Raji (cell line): ENCODE results near the gene MFAP4.

Source experiments
- POLR2A ChIP-seq: IDR thresholded peaks from 2 replicates; pipeline ENCODE4 v1.6.1; 2011; ENCODE audit warnings: low read depth, low read length, control low read depth; ENCODE audit not compliant: insufficient read depth

MFAP4 gene

DNA sequence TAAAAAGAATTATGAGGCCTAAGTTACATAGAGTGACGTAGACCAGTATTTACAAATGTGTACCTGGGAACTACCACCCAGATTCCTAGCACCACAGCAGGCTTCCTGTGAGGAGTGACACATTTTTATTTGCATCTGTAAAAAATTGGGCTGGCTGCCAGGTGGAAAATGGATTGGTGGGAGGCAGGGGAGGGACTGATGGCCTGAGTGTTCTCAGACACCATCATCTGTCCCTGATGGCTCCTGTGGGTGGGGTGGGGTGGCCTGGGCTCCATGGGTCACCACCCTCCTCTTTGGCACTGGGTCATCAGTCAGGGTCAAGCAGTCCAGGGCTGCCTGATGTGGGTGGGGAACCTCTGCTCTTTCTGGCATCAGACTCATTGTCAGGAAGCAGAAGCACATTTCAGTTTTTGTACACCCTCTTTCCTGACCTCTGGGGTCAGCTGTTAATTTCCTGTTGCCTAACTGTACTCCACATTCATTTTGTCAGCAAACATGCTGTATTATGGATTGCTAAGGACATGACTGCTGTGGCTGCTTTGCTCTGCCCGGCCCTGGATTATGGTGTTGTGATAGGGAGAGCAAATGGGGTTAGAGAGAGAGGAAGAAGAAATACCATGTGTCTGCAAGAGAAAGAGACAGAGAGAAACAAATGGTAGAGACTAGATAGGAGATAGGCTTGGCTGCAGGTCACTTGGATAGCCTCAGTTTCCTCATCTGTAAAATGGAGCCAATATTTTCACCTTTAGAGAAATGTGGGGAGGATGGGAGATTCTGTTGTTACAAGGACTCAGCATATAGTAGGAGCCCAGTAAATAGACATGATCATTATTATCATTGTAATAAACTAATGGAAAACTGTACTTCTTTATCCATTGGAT lies 11.6 kb upstream of the MFAP4 start:
- TF ChIP-seq POLR2A = no peak

DNA sequence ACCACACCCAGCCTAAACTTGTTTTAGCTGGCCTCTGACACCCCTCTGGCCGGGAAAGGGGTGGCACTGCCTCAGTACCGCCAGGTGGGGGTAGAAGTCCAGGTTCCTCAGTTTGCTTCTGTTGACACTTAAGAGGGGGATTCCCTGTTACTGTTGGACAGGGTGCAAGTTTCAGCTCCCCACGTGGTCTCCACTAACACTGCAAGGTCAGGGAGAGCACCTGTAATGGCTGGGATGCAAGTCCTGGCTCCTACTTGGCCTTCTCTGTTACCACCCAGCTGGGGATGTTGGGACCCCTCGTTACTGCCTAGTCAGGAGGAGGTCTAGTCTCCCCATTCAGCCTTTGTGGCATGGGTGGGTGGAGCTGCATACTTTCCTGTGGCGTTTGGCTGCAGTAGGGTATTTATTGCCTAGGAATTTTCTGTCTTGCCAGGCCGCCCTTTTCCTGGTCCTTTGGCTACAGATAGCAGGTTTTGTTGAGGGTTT lies 10.6 kb upstream of the MFAP4 start:
- no peak for TF ChIP-seq POLR2A

DNA sequence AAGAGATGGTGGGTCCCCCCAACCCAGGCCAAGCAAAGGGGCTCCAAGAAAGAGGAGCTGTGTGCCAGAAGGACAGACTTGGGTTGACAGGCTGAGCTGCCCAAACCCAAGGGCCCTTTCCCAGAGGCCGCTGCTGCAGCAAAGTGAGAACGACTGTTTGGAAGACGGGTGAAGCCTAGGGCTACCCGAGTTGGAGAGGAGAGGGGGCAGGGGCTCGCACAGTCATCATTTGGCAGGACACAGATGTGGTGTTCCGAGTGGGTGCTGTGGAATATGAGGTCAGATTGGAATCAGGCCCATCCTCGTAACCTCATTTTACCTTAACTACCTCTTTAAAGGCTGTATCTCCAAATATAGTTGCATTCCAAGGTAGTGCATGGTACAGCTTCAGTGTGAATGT lies 5.3 kb upstream of the MFAP4 start:
- TF ChIP-seq POLR2A = no peak

DNA sequence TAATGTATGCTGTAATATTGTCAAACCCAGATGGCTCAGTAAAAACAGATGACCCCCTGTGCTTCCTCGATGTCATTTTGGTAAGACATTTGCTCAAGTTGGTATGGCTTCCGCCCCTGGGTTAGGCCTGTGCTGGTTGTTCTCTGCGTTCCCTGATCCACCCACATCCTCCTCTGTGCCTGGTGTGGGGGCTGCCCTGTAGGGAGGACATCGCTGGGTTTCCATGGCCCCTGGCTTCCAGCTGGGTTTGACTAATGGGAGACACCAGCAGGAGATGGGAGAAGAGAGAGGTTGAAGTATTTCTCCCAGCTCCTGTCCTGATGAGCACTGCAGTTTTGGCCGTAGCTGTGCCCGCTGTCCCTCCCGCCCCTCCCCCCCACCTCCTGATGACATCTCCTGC lies 4.4 kb upstream of the MFAP4 start:
- TF ChIP-seq POLR2A = no peak

DNA sequence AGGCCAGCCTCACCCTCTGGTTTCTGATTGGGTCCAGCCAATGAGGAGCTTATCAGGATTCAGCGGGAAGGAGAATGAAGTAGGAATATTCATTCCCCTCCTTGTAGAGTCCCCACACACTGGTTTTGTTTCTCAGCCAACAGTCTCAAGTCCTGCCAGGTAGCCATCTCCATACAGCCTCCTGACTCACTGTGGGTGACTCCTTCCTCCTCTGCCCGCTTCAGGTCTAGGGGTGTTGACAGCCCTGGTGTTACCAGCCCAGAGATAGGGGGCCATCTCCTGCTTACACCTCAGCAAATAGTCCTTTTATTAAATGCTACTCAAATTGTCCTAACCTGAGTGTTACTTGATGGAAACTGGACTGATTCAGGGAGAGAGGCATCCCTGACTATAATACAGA lies 4.0 kb upstream of the MFAP4 start:
- no peak for TF ChIP-seq POLR2A

DNA sequence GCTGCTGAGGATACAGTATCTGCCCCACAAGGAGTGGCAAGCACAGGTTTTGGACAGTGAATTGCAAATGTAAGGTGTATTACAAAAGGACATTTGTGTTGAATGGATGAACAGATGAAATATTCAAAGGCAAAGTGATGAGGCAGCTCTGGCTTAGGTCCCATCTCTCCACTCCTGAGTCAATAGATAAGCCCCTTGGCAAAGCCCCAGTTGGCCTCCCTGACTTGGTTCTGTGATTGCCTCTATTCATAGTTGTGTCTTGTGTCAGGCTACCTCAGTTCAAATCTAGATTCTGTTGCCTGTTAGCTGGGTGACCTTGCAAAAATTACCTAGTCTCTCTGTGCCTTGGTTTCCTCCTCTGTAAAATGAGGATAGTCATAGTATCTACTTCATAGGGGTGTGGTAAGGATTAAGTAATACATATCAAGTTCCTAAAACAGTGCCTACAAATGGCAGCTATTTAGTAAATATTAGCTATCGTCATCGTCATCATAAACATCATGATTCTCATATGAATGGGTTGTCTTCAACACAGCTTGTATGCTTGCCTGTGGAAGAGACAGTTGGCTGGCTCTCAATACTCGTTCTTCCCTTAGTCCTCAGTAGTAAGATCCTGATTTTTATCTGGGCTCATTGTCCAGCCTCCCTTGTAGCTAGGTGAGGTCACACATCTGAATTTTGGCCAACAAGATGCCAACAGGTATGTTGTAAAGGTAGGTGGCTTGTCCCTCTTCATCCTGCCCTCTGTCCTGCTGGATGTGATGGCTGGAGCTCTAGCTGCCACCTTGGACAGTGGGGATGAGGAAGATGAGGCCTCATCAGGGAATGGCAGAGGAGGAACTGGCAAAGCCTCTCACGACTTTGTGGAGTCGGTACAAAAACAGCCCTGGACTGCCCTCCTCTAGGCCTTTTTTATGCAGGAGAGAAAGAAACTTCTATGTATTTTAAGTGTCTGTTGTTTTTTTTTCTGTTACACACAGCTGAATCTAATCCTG lies 2.1 kb upstream of the MFAP4 start:
- no peak for TF ChIP-seq POLR2A

DNA sequence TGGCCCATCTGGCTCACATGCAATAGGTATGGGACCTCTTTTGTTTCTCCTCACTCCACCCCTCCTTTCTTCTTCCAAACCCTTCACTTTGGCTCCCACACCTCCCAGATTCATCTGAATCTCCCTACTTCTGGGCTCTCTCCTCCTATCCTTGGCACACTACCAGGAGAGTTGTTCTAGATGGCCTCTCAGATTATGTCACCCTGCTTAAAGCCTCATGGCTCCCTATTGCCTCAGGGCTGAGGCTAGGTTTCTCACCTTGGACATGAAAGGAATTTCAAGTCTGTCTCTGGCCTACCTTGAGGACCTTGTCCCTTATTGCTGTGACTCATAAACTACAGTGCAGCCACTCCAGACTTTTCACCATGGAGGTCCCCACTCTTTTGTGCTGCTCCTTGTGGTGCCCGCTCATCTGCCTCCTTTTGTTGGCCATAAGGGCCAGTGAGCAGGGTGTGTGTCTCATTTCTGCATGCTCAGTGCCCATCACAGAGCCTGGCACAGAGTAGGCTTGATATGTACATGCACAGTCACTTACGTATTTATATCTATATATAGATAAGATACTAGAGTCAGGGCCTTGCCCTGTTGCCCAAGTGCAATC lies 1.0 kb upstream of the MFAP4 start:
- no peak for TF ChIP-seq POLR2A

DNA sequence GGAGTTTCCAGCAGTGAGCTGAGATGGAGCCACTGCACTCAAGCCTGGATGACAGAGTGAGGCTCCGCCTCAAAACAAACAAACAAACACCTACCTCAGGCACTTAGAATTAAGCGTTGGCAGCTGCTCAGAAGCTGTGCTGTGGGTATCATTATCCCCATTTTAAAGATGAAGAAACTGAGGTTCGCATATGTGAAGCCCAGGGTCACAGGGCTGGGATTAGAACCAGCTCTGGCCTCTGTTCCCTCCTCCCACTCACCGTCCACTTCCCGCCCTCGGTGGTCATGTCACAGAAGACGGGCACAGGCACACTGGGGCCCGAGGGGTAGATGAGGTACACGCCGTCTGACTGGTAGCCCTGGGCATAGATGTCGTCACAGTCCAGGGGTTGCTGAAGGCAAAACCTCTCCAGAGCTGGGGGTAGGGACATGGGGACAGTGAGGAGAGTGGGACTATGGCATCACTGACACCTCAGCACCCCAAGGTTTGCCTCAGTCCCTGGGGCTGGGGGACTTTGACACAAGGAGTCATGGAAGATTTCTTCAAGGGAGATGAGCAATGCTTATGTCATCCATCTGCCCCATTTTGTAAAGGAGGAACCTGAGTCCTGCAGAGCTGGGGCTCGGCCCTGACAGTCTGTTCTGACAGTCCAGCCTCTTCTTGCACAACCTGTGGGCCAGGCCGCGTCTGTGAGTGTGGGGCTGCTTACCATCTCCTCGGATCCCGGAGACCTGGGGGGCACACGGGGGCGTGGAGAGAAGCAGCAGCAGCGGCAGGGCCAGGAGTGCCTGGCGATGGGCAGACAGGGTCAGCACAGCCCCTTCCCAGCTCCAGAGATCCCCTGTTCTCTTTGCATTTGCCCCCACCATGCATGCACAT lies 700 bp downstream of the MFAP4 start:
- TF ChIP-seq POLR2A = no peak

DNA sequence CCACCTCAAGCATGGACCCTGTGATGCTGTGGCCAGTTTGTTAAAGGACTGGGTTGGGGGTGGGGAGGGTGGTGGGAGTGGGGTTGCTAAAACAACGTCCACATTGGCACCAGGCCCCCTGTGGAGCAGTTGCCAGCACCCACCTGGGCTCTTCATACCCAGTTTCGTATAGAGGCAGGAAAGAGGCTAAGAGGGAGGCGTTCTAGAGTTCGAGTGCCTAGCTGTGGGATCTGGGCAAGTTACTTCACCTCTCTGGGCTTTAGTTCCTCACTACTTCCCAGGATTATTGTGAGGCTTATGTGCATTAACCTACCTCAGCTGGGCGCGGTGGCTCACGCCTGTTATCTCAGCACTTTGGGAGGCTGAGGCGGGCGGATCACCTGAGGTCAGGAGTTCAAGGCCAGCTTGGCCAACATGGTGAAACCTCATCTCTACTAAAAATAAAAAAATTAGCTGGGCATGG lies 1.4 kb downstream of the MFAP4 start:
- TF ChIP-seq POLR2A = no peak

DNA sequence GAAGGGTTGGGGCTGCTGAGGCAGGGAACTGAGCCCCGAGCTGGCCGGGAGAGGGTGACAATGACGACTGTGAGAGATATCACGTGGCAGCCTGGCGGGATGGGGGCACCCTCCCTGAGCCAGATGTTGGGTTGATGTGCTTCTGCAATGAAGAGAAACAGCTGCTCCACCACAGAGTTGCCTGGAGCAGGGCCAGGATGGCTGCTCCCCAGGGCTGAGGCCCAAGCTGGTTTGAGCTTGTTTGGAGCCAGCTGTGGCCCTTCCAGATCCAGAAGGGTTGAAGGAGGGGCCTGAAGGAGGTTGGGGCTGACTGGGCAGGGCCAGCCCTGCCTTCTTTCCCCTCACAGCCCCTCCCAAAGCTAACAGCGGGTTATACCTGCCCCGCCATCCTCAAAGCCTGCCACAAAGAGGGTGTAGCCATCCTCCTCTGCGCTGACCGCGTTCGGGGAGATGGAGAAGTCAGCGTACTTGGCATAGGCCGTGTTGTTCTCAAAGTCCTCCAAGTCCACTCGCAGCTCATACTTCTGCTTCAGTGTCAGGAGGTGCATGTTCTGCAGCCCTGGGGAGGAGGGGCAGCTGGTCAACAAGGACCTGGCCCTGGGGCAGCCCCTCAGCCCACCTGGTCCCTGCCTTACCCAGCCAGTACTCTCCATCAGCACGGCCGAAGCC lies 2.1 kb downstream of the MFAP4 start:
- TF ChIP-seq POLR2A = no peak

DNA sequence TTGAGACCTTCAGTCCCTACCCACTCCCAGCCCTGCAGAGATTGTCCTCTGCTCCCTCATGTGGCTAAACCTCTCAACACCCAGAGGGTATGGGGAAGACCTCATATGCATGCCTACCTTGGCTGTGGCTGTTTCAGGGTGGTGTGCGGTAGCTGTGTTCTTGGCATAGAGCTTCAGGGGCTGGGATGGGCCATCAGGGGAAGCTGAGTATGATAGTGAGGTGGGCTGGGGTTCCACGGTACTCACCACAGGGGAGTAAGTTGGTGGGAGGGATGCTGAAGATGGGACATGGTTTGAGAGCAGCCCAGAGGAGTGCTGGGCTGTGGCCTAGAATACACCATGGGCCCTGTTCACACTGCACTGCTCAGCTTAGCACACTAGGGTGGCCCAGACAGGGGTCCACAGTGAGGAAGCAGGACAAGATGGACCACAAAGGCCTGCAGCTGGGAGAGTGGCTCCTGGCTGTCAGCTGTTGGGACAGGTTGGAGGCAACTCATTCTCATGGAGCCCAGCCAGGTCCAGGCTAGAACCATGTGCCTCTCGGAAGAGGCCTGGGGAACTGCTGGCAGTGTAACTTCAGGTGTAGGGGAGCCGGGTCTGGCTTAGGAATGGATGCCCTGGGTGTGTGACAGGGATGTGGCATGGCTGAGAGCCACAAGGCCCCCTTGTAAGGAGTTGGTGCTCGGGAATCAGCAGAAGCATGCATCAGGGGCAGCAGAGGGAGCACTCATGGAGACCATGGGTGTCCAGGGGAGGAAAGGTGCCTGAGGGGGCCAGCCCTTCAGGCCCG lies 3.1 kb downstream of the MFAP4 start:
- no peak for TF ChIP-seq POLR2A

DNA sequence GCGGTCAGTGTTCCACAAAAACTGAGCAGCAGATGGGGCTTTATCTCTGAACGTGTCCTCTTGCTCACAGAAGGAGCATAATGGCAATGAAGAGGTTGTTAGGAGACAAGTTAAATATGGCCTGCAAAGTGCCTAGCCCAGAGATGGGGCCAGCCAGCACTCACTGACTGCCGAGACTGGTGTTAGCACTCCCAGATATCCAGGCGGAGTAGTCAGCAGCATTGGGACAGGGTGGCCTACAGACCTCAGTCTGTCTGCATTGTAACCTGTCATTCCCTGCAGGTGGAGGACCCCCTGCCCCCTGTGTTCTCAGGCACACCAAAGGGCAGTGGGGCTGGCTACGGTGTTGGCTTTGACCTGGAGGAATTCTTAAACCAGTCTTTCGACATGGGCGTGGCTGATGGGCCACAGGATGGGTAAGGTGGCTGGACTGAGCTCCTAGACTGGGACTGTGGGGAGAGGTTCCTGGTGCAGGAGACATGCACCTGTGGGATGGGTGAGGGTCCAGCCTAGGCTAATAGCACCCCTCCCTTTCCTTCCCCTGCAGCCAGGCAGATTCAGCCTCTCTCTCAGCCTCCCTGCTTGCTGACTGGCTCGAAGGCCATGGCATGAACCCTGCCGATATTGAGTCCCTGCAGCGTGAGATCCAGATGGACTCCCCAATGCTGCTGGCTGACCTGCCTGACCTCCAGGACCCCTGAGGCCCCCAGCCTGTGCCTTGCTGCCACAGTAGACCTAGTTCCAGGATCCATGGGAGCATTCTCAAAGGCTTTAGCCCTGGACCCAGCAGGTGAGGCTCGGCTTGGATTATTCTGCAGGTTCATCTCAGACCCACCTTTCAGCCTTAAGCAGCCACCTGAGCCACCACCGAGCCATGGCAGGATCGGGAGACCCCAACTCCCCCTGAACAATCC lies 4.2 kb downstream of the MFAP4 start:
- TF ChIP-seq POLR2A = no peak
